GM21528 (cell line): ENCODE results near the gene NTM.
"Not testable (repeated sequence)": the region's sequence is repeated elsewhere in the genome, so short reads cannot be mapped to it uniquely, and the experiment has no call there.

Source experiments
- ATAC-seq: cut with Tn5 transposase; IDR thresholded peaks from one replicate; pipeline ENCODE4 v1.9.1; 2021; ENCODE audit warnings: mild to moderate bottlenecking, moderate library complexity; ENCODE audit not compliant: unreplicated experiment, low FRiP score

NTM gene

DNA sequence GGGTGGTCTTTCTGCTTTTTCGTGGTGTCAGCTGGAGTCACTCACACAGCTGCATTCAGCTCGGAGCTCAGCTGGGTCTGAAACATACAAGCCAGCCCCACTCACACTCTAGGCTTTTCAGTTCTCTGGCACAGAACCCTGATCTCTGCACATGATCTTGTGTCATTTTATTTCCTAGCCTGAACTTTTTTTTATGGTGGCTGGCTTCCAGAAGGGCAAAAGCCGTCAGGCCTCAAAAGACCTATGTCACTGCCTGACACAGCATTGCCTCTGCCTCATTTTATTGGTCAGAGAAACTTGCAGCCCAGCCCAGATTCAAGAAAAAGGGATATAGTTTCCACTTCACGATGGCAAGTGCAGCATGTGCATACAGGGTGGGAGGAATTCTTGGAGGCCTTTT lies 117.8 kb downstream of the NTM start:
- ATAC-seq: no peak

DNA sequence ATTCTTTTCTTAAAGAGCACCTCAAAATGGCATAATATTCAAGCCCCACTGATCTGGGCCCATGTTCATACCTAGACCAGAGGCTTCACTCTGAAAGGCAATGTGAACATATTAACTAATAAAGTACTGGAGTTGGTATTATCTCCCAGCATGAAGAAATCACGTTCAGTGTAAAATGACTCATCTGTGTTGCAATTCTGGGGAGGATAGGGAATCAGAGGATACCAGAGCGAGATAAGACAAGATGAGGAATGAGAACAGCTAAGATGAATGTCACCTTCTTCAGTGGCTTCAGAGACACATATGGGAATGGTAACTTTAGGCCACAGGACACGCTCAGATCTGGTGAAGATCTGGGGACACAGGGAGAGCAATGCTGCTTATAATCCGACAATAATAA lies 121.1 kb downstream of the NTM start:
- no peak for ATAC-seq

DNA sequence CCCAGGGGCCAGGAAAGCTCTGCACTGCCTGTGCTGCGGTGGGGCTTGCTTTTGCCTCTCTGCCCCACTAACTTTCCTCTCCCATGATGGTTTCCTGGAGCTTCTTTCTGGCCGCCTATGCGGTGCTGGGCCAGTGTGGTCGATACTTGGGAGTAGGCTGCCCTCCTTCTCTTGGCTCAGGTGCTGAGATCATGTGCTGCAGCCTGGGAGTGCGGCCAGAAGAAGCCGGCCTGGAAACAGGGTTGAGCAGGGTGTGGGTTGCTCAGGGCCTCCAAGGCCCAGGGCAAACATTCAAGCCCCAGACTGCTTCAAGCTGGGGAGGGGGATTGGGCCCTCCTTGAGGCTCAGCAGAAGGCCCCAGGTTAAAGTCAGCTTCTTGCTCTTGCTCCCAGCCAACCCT lies 125.0 kb downstream of the NTM start:
- no peak for ATAC-seq

DNA sequence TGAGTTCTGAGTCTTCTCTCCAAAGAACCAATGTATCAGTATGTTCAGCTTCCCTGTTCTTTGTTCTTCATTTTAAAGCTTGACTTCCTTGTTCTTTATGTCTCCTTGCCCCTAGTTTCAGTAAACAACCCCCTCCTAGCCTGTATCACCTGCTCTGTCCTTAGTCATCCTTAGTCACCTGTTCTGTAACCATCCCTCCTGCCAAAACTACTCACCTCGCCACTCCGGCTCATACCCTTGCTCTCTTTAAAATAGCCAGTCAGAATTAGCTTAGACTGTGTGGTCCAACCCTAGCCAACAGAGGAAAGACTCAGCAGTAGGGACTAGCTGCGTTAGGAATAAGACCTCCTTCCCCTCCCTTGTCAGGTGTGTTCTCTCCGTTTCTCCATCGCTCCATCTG lies 127.3 kb downstream of the NTM start:
- ATAC-seq: not testable (repeated sequence)

DNA sequence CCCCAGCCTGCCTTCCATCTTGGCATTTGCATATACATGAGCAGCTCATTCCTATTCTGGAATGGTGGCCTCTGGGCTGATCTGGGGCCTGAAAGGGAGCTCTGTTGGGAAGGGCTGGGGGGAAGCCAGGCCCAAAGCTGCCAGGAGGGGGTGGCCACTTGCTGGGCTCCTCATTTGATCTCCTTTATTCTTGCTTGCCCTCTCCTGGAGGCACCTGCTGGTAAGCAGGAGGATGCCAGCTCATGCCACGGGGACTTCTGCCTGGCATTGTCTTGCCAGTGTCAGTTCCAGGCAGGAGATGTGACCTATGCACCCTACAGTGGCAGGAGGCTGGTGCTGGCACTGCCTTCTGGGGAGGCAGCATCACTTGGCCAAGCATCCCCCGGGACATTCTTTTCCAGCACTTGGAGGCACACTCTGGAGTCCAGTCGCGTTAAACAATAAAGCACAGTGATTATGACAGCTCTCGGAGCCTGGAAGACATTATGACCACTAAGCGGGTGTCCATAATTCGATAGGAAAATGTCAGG lies 128.3 kb downstream of the NTM start:
- ATAC-seq: no peak

DNA sequence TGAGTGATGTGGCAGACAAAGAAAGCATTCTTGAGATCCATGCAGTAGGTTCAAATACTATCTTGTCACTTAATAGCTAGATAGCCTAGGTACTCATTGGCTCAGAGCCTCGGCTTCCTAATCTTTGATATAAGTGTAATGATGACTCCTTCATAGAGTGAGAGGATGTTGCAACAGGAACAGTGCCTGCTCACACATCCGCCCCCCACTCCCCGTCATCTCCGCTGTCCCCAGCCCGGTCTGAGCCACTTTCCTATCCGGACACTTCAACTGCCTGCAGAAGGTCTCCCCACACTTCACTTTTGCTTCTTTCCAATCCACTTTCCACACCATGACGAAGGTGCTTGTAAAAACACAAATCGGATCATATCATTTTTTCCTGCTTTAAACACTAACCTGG lies 128.8 kb downstream of the NTM start:
- no peak for ATAC-seq

DNA sequence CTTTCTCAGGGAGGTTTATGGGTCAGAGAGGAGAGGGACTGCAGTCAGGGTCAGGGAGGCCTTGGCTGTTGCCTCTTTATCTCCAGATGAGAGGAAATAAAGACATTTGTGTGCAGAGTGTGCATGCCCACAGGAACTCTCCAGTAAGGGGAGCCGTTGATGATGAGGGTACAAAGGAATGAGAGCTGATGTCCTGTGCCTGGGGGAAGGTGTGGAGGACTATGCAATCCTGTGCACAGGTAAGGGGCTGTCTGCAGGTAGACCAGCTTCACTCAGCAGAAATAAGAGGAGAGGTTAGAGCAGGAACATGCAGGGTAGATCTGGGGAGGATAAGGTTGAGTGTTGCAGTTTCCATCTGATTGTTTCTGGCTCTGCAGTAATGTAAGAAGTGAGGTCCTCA lies 132.6 kb downstream of the NTM start:
- no peak for ATAC-seq

GRCh38 chr11:131504199-131504949 lies 134.0 kb downstream of the NTM start:
- no peak for ATAC-seq

DNA sequence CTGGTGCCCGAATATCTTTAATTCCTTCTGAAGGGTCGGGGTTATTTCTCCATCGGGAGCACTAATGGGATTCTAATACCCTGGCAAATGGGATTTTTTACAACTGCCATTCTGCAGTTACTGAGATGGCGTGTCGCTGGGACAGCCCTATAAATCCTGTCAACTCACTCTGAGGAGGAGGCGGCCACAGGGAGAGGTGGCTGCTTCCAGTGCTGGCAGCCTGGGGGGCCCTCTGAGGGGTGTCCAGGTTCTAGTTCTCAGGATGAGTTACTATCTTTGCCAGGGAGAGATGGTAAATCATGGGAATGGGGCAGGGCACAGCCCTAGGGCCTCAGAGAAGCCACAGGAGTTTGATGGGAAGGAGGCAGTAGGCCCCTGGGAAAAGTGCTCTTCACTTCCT lies 135.9 kb downstream of the NTM start:
- no peak for ATAC-seq

DNA sequence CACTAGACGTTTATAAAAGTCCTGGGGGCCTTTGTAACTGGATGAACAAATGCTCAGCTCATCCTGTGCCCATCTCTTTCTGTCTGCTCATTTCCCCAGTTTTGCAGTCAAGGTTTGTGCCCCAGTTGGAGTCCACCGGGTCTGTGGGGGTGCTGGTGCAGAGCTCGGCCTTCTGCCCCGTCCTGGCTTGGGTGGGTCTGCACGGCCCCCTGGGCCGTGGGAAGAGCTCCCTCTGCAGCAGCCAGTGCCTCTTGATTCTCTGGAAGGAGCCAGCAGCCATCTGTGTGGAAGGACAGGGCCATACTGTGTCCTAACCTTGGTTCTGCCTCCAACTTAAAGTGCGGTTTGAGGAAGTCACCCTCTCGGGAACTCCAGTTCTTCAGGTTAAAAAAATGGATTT lies 140.2 kb downstream of the NTM start:
- no peak for ATAC-seq

- ATAC-seq: peak; percentile 58
These were observed 141.4 kb downstream of the NTM start for GRCh38 chr11:131511794-131512193.

GRCh38 chr11:131512228-131512627 lies 141.8 kb downstream of the NTM start:
- ATAC-seq: no peak

DNA sequence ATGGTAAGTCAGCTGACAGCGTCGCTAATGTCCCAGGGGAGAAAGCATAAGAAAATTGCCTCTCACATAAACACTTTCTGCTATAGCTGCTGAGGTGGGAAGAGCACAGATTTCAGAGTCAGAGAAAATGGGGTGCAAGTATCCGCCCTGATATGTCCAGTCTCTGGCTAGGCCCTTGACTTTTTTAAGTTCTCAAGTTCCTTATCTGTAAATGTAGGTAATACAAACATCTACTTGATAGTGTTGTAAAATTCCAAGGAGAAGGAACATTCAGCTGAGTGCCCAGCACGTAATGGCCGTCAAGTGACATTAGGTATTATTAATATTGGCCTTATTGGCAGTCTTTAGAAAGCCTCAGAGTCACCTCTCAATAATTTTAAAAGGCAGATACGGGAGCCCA lies 143.6 kb downstream of the NTM start:
- no peak for ATAC-seq

DNA sequence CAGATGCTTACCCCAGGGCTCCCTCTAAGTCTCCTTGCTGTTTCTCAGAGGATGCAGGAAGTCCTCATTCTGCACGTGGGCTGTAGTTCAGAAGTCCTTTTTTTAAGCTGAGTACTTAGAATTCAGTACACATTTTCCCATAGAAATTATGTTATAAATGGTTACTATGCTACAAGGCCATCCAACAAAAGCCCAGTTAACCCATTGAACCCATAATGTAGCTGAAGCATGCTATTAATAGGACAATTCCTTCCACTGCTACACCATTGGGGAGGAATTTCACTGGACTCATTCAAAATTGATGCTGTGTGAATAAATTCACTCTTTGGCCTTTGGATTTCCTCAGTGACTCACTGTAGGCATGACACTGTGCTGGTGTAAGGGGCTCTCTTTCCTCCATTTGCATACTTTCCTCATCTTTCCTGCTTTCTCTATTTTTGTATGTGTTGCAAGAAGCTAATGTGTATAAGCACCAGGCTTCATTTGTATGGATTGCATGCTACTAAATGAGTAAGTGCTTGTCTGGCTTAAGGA lies 148.0 kb downstream of the NTM start:
- no peak for ATAC-seq

- no peak for ATAC-seq
These were observed 152.4 kb downstream of the NTM start for GRCh38 chr11:131522851-131523250.

DNA sequence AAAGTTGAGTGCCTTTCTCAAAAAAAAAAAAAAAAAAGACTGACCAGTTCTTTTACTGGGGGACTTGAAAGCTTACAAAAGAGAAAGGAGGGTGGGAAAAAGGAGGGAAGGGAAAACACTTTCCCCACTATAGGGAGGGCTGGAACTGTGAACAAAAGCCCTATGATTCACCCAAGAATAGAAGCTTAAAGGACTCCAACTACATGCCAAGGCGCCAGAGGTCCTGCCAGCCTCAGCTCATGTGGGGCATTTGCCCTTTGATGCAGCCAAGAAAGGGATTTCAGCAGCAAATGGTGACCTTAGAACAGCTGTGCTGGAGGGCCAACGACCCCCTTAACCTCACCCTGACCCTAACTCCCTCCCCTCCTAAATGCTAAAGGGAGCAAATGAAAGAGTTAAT lies 160.0 kb downstream of the NTM start:
- ATAC-seq: no peak

DNA sequence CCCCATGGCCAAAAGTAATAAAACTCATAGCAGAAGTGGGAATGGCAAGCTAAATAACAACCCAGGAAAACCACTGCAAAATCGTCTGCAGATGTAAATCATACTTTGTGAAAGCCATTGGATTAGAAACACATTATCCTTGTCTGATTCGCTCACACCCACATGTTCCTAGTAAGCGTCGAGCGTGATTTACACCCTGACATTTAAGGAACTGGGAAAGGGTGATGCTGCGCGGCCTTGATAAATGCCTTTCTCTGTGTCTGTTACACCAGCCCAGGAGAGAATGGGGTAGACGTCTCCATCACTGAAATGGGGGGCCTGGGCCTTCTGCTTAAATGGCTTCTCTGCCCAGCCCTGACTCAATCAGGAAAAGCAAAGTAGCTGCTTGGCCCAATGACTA lies 162.7 kb downstream of the NTM start:
- ATAC-seq: no peak

DNA sequence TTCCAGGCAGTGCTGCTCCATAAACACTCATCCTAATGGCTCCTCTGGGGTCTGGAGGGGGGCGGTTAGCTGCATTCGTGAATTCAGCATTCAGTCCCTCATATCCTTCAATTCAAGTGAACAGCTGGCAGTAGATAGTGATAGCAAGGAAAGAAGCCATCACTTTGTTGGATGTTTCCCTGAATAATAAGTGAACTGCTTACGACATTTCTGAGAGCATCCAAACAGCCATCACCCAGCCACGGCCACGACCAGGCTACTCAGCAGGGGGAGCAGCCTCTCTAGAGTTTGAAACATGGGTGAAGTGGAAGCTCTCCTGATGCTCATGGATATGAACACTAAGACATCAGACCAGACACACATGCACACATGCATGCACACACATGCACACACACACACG lies 163.6 kb downstream of the NTM start:
- no peak for ATAC-seq

DNA sequence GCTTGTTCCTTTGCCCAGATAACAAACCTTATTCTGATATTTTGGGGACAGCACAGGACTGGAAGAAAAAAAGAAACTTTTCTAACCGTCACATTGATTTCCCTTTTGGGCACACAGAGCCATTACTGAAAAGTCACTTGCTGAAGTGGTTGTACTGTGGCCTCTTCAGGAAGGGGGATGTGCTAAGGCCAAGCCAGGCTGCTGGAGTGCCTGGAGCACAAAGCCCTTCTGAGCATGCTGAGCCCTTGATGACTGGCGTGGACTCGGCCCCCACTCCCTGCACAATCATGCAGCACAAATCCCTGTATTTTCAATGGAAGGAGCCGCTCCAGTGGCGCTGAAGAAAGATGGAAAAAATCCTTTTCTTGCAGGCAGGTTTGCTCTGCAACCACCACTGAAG lies 164.2 kb downstream of the NTM start:
- no peak for ATAC-seq

DNA sequence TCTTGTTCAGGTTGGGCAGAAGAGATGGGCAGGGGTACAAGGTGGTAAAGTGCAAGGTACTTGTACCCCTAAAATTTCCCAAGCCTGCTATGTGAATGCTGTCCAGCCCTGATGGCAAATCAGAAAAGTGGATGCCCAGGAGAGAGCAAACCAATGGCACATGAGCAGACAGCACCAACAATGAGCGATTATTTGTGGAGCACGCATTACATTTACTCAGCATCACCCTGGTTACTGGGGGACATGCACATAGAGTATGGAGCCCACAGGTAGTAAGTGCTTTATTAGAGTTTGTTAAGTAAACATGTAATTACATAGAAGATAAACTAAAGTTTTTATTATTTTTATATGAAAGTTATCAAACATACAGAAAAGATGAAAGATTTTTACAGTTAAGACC lies 165.7 kb downstream of the NTM start:
- ATAC-seq: no peak

DNA sequence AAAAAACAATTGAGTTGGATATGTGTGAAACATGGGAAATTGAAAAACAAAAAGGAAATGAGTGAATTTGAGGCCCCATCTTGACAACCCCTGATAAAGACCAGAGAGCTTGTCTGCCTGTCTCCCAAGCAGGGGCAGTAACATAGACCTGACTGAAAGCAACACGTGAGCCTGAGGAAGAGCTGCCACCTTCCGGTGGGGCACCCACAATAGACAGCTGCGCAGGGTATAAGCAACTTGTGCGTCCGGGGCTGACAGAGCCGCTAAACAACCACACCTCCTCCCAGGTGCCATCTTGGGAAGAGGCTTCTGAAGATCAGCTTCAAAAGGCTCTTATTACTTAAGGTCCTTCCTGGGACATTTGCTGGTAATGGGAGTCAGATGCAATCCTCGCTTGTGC lies 166.8 kb downstream of the NTM start:
- ATAC-seq: no peak

DNA sequence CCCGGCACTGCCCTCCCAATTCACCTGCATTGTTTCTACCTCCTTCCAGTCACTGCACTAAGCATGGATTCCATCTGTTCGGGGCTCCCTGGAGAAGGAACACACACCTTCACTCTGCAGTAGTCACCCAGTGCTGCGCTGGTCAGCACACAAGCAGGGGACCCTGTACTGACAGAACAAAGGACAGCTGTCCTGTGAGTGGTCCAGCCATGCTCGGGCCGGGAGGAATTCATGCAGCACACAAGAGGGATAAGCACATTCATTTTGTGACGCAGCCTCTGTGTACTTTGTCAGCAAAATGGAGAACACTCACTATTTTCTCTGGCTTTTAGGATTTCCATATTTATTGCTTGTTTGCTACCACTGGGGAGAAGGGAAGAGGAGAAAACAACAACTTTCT lies 167.3 kb downstream of the NTM start:
- ATAC-seq: no peak
